ENCODE data around the gene FUBP3.
A peak's percentile ranks its signal among the peaks of the same experiment; 100 is the strongest.

FUBP3 gene

DNA sequence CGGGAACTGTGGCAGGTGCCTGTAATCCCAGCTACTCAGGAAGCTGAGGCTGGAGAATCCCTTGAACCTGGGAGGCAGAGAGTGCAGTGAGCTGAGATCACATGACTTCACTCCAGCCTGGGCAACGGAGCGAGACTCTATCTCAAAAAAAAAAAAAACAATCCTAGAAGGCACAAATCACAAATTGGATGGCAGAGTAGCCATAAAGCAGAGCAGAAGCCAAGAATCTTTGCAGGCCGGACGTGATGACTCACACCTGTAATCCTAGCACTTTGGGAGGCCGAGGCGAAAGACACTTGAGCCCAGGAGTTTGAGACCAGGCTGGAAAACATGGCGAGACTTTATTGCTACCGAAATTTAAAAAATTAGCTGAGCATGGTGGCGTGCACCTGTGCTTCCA lies 9.2 kb upstream of the FUBP3 start:
- no peak overlapping the region for H3K27ac ChIP-seq (ENCODE audit: low read length)
- H3K9ac ChIP-seq (ENCODE audit: low read length): no peak overlapping the region
- H3K36me3 ChIP-seq (replicated peaks; ENCODE audit: low read depth, low read length): no peaks in the 10 kb centered on the region
- H3K79me2 ChIP-seq (ENCODE audit: low read length): no peaks in the 10 kb centered on the region
- no peaks in the 10 kb centered on the region for H3K4me1 ChIP-seq (ENCODE audit: low read length)
- H2AFZ ChIP-seq (ENCODE audit: low read depth, low read length): no peak overlapping the region
- no peaks in the 10 kb centered on the region for H3K9me3 ChIP-seq (ENCODE audit: insufficient read depth, low read length)
- H3K27me3 ChIP-seq (ENCODE audit: low read depth, low read length): no peaks in the 10 kb centered on the region
- no peak overlapping the region for H3K4me2 ChIP-seq (ENCODE audit: low read length)
- TF ChIP-seq EZH2phosphoT487 (IDR thresholded peaks at IDR 0.05; ENCODE audit: low read depth): no peak
- TF ChIP-seq, protein P1, sequence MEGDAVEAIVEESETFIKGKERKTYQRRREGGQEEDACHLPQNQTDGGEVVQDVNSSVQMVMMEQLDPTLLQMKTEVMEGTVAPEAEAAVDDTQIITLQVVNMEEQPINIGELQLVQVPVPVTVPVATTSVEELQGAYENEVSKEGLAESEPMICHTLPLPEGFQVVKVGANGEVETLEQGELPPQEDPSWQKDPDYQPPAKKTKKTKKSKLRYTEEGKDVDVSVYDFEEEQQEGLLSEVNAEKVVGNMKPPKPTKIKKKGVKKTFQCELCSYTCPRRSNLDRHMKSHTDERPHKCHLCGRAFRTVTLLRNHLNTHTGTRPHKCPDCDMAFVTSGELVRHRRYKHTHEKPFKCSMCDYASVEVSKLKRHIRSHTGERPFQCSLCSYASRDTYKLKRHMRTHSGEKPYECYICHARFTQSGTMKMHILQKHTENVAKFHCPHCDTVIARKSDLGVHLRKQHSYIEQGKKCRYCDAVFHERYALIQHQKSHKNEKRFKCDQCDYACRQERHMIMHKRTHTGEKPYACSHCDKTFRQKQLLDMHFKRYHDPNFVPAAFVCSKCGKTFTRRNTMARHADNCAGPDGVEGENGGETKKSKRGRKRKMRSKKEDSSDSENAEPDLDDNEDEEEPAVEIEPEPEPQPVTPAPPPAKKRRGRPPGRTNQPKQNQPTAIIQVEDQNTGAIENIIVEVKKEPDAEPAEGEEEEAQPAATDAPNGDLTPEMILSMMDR (IDR thresholded peaks at IDR 0.05; ENCODE audit: low read depth, low read length): no peak
- no peaks in the 10 kb centered on the region for H4K20me1 ChIP-seq (ENCODE audit: insufficient read depth, low read length)
- no peak overlapping the region for H3K4me3 ChIP-seq (ENCODE audit: low read length)

DNA sequence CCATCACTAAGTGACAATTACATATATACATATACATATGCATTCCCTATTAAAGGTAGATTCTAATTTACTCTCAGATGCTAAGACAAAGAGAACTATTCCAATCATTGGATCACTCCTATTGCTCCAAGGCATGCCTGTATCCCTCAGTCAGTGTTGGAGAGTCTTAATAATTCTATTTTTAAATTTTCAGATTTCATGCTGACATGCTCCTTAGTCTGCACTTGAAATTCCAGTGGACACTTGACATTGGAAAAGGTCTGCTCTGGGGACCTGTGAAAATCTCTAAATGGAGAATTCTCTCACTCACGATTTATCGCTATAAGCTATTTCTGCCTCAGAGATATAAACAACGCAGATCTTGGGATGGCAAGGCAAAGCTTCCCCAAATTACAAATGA lies 3.9 kb upstream of the FUBP3 start:
- no peaks in the 10 kb centered on the region for H3K9me3 ChIP-seq (ENCODE audit: insufficient read depth, low read length)
- H2AFZ ChIP-seq (ENCODE audit: low read depth, low read length): no peak overlapping the region
- no peak overlapping the region for H3K9ac ChIP-seq (ENCODE audit: low read length)
- peaks cover 25% of the 10 kb centered on the region for H3K79me2 ChIP-seq (ENCODE audit: low read length)
- TF ChIP-seq EZH2phosphoT487 (IDR thresholded peaks at IDR 0.05; ENCODE audit: low read depth): no peak
- TF ChIP-seq, protein P1 (IDR thresholded peaks at IDR 0.05; ENCODE audit: low read depth, low read length): no peak
- no peak overlapping the region for H3K4me2 ChIP-seq (ENCODE audit: low read length)
- no peak overlapping the region for H3K4me3 ChIP-seq (ENCODE audit: low read length)
- H4K20me1 ChIP-seq (ENCODE audit: insufficient read depth, low read length): peaks cover 2% of the 10 kb centered on the region; the same call in 1 of the 2 replicates
- no peaks in the 10 kb centered on the region for H3K36me3 ChIP-seq (replicated peaks; ENCODE audit: low read depth, low read length)
- H3K27me3 ChIP-seq (ENCODE audit: low read depth, low read length): no peaks in the 10 kb centered on the region
- H3K4me1 ChIP-seq (ENCODE audit: low read length): peaks cover 12% of the 10 kb centered on the region
- H3K27ac ChIP-seq (ENCODE audit: low read length): no peak overlapping the region

DNA sequence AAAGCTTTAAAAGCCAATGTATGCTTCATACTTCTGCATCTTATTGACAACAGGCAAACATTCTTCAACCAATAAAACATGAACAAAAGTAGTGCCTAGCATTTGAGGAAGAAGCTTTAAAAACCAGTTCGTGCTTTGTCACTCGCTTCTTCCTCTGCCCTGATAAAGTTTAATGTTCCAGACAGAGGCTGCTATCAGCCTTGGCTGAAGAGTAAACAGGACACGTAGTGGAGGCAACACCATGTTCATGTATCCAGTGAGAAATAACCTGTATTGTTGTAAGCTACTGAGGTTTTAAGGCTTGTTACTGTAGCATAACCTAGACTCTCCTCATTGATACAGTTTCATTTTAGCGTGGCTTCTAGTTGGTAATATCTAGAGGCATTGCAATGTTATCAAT lies 3.2 kb upstream of the FUBP3 start:
- Histone ChIP-seq H3K79me2 (ENCODE audit: low read length) (peaks cover 31% of the 10 kb centered on the region), H3K36me3 (replicated peaks; ENCODE audit: low read depth, low read length) (peaks cover 6% of the 10 kb centered on the region), H3K27ac (ENCODE audit: low read length) (no peak overlapping the region), H4K20me1 (ENCODE audit: insufficient read depth, low read length) (peaks cover 8% of the 10 kb centered on the region; the same call in 1 of the 2 replicates), H3K4me3 (ENCODE audit: low read length) (no peak overlapping the region), H3K4me1 (ENCODE audit: low read length) (peaks cover 19% of the 10 kb centered on the region), H3K9ac (ENCODE audit: low read length) (no peak overlapping the region), H2AFZ (ENCODE audit: low read depth, low read length) (no peak overlapping the region), H3K4me2 (ENCODE audit: low read length) (no peak overlapping the region), H3K27me3 (ENCODE audit: low read depth, low read length) (no peaks in the 10 kb centered on the region), H3K9me3 (ENCODE audit: insufficient read depth, low read length) (no peaks in the 10 kb centered on the region)
- TF ChIP-seq EZH2phosphoT487 (IDR thresholded peaks at IDR 0.05; ENCODE audit: low read depth): no peak

DNA sequence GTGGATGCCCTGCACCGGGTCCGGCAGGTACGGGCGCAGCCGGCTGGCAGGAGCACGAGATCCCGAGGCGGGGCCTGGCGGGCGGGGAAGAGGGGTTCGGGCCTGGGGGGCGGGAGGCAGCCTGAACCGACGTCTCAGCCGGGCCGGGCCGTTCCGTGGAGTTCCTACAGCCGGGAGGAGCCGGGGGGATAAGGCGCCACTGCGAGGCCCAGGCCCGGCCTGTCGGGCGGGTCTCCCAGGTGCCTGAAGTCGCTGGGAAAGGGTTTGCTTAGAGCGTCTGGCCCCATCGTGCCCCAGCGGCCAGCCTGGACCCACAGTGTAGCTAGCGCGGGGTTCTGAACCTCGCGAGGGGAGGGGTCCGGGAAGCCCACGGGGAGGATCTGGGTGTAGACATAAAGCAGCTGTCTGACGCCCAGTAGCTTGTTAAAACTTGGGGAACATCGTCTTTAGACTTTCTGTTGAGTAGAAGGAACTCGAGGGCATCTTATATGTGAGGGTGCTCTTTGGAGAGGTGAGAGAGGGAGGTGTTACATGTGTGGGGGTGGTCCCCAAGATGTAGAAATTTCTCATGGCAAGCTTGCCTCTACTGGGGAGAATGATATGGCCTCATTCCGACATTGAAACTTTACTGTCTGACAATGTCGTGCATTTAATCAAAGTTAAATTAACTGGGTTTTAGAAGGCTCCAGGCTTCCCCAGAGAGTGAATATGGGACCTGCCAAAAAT lies 524 bp downstream of the FUBP3 start:
- Histone ChIP-seq H3K9me3 (ENCODE audit: insufficient read depth, low read length) (no peaks in the 10 kb centered on the region), H3K27ac (ENCODE audit: low read length) (peak overlapping the region; percentile 15; the same call in 1 of the 2 replicates), H3K4me1 (ENCODE audit: low read length) (peaks cover 19% of the 10 kb centered on the region), H4K20me1 (ENCODE audit: insufficient read depth, low read length) (peaks cover 14% of the 10 kb centered on the region), H3K36me3 (replicated peaks; ENCODE audit: low read depth, low read length) (peaks cover 24% of the 10 kb centered on the region), H2AFZ (ENCODE audit: low read depth, low read length) (no peak overlapping the region), H3K9ac (ENCODE audit: low read length) (peak overlapping the region; percentile 84), H3K79me2 (ENCODE audit: low read length) (peaks cover 67% of the 10 kb centered on the region), H3K27me3 (ENCODE audit: low read depth, low read length) (no peaks in the 10 kb centered on the region), H3K4me3 (ENCODE audit: low read length) (peak overlapping the region; percentile 92), H3K4me2 (ENCODE audit: low read length) (peak overlapping the region; percentile 89)
- TF ChIP-seq EZH2phosphoT487 (IDR thresholded peaks at IDR 0.05; ENCODE audit: low read depth): no peak
- TF ChIP-seq, protein P1 (IDR thresholded peaks at IDR 0.05; ENCODE audit: low read depth, low read length): no peak
